ENCODE results near the gene ETV1. TPM values are rescaled to one million over a fixed set of nuclear protein-coding genes. Genes with fewer than 3 reads are reported as not detected.

Gene ETV1
- polyA plus RNA-seq, 1 donor from 2014 or later, result 1.5 TPM

- Histone ChIP-seq H3K36me3 (ENCODE audit: insufficient read depth, low read length) (no peaks in the 10 kb centered on the region), H3K27ac (ENCODE audit: low read length) (no peak overlapping the region), H3K9ac (ENCODE audit: low read length) (peak overlapping the region; percentile 49), H3K79me2 (replicated peaks; ENCODE audit: insufficient read depth, low read length) (peaks cover 9% of the 10 kb centered on the region), H3F3A (ENCODE audit: insufficient read depth, low read length, poor library complexity, severe bottlenecking) (peaks cover 4% of the 10 kb centered on the region), H2AFZ (ENCODE audit: low read depth, low read length) (no peak overlapping the region), H3K9me2 (ENCODE audit: insufficient read depth, low read length) (no peaks in the 10 kb centered on the region), H3K27me3 (ENCODE audit: insufficient read depth, low read depth, low read length) (peaks cover 17% of the 10 kb centered on the region), H3K4me2 (ENCODE audit: low read length) (peak overlapping the region; percentile 84), H3K4me3 (ENCODE audit: low read length) (peak overlapping the region; percentile 73), H3K9me3 (ENCODE audit: low read length) (no peaks in the 10 kb centered on the region), H4K20me1 (ENCODE audit: insufficient read depth) (no peaks in the 10 kb centered on the region)
- TF ChIP-seq SMC3 (conservative IDR thresholded peaks at IDR 0.05; ENCODE audit: poor library complexity) (no peak), EZH2 (IDR thresholded peaks at IDR 0.05; ENCODE audit: borderline replicate concordance, insufficient read depth, low read length, poor library complexity, severe bottlenecking) (no peak), POLR2AphosphoS5 (IDR thresholded peaks at IDR 0.05) (peak; percentile 5)
Measured at GRCh38 chr7:13990319-13990983, 985 bp upstream of the ETV1 start.

- no peaks in the 10 kb centered on the region for H3K9me3 ChIP-seq (ENCODE audit: low read length)
- no peak overlapping the region for H3K27ac ChIP-seq (ENCODE audit: low read length)
- peak overlapping the region; percentile 73 for H3K4me3 ChIP-seq (ENCODE audit: low read length)
- H3K27me3 ChIP-seq (ENCODE audit: insufficient read depth, low read depth, low read length), result peaks cover 17% of the 10 kb centered on the region
- peaks cover 9% of the 10 kb centered on the region for H3K79me2 ChIP-seq (replicated peaks; ENCODE audit: insufficient read depth, low read length)
- peak overlapping the region; percentile 49 for H3K9ac ChIP-seq (ENCODE audit: low read length)
- peak overlapping the region; percentile 46 for H2AFZ ChIP-seq (ENCODE audit: low read depth, low read length)
- H3K4me2 ChIP-seq (ENCODE audit: low read length), result peak overlapping the region; percentile 84
- H3K36me3 ChIP-seq (ENCODE audit: insufficient read depth, low read length), result no peaks in the 10 kb centered on the region
- TF ChIP-seq RAD21 (conservative IDR thresholded peaks at IDR 0.05) (no peak), SMC3 (conservative IDR thresholded peaks at IDR 0.05; ENCODE audit: poor library complexity) (no peak), REST (IDR thresholded peaks at IDR 0.05; ENCODE audit: borderline replicate concordance) (no peak), POLR2AphosphoS5 (IDR thresholded peaks at IDR 0.05) (no peak), EP300 (conservative IDR thresholded peaks at IDR 0.05; ENCODE audit: poor library complexity, severe bottlenecking) (no peak), MXI1 (conservative IDR thresholded peaks at IDR 0.05; ENCODE audit: poor library complexity, severe bottlenecking) (no peak), EZH2 (IDR thresholded peaks at IDR 0.05; ENCODE audit: borderline replicate concordance, insufficient read depth, low read length, poor library complexity, severe bottlenecking) (no peak), TAF1 (IDR thresholded peaks at IDR 0.05; ENCODE audit: low read depth) (no peak), CTCF (IDR thresholded peaks at IDR 0.05; ENCODE audit: poor library complexity, severe bottlenecking) (no peak)
- no peaks in the 10 kb centered on the region for H4K20me1 ChIP-seq (ENCODE audit: insufficient read depth)
- no peaks in the 10 kb centered on the region for H3K9me2 ChIP-seq (ENCODE audit: insufficient read depth, low read length)
- peaks cover 4% of the 10 kb centered on the region for H3F3A ChIP-seq (ENCODE audit: insufficient read depth, low read length, poor library complexity, severe bottlenecking)
Measured at GRCh38 chr7:13989949-13990305, 461 bp upstream of the ETV1 start.

Data from neural cell (in vitro differentiated cells).